Liver (tissue), 9 donors: Measurements from ENCODE around the gene SMIM21. TPM values are rescaled to one million over a fixed set of nuclear protein-coding genes. Genes with fewer than 3 reads are reported as not detected.
A peak's percentile ranks its signal among the peaks of the same experiment; 100 is the strongest.

Experiments
- DNase-seq: peaks from one replicate; pipeline ENCODE4 v3.0.0-alpha.2; 2017; ENCODE audit warnings: low spot score
- H3K27ac ChIP-seq, 2 donors: one replicate each; pipeline ENCODE4 v1.7.0; 2013; ENCODE audit warnings: inconsistent platforms in 2 of 2, low read length in 2 of 2, control low read depth in 1 of 2, low read depth in 1 of 2, mild to moderate bottlenecking in 1 of 2
- H3K27me3 ChIP-seq, 4 donors: one replicate each; pipeline versions ENCODE4 v1.6.1 to v1.7.0; 2013; ENCODE audit warnings: low read length in 3 of 4, inconsistent platforms in 1 of 4, mild to moderate bottlenecking in 1 of 4, moderate library complexity in 1 of 4; ENCODE audit not compliant: control insufficient read depth in 4 of 4, insufficient read depth in 4 of 4
- H3K36me3 ChIP-seq, 4 donors: one replicate each; pipeline versions ENCODE4 v1.6.1 to v1.7.0; 2013; ENCODE audit warnings: low read length in 3 of 4, mild to moderate bottlenecking in 3 of 4, low read depth in 1 of 4, moderate library complexity in 1 of 4; ENCODE audit not compliant: control insufficient read depth in 4 of 4, insufficient read depth in 3 of 4
- H3K4me1 ChIP-seq, 4 donors: one replicate each; pipeline versions ENCODE4 v1.6.1 to v1.7.0; 2013; ENCODE audit warnings: low read length in 3 of 4, mild to moderate bottlenecking in 3 of 4, moderate library complexity in 1 of 4; ENCODE audit not compliant: control insufficient read depth in 4 of 4, insufficient read depth in 4 of 4
- H3K4me3 ChIP-seq, 3 donors: one replicate each; pipeline versions ENCODE4 v1.6.1 to v1.7.0; 2013; ENCODE audit warnings: low read length in 3 of 3, control low read depth in 1 of 3, low read depth in 1 of 3, mild to moderate bottlenecking in 1 of 3
- H3K9ac ChIP-seq, 2 donors: one replicate each; pipeline ENCODE4 v1.7.0; 2013; ENCODE audit warnings: low read length in 2 of 2, mild to moderate bottlenecking in 2 of 2, moderate library complexity in 2 of 2, control low read depth in 1 of 2, low read depth in 1 of 2
- H3K9me3 ChIP-seq, 4 donors: one replicate each; pipeline versions ENCODE4 v1.6.1 to v1.7.0; 2013; ENCODE audit warnings: low read length in 3 of 4; ENCODE audit not compliant: control insufficient read depth in 4 of 4
- ATF3 ChIP-seq: IDR thresholded peaks from 2 replicates; pipeline ENCODE4 v1.6.1; 2016; ENCODE audit warnings: antibody characterized with exemption
- CTCF ChIP-seq: fragments of 150-350 bp; IDR thresholded peaks from 2 replicates; pipeline ENCODE4 v1.5.1; 2017; ENCODE audit warnings: improper control_type of control experiment, low read depth, low read length; ENCODE audit not compliant: missing input control
- EGR1 ChIP-seq, 2 donors: IDR thresholded peaks; 2 replicates each; pipeline ENCODE4 v1.6.1; 2016 to 2018; ENCODE audit warnings: antibody characterized with exemption in 2 of 2, low read depth in 2 of 2
- FOXA1 ChIP-seq: IDR thresholded peaks from 2 replicates; pipeline ENCODE4 v1.6.1; 2016; ENCODE audit warnings: antibody characterized with exemption
- FOXA2 ChIP-seq: IDR thresholded peaks from 2 replicates; pipeline ENCODE4 v1.6.1; 2016; ENCODE audit warnings: antibody characterized with exemption
- GABPA ChIP-seq, 2 donors: IDR thresholded peaks in 1 of 2; conservative IDR thresholded peaks in 1 of 2; 2 replicates each; pipeline ENCODE4 v1.6.1; 2016; ENCODE audit warnings: antibody characterized with exemption in 2 of 2, mild to moderate bottlenecking in 1 of 2, moderate library complexity in 1 of 2
- HNF4A ChIP-seq, 2 donors: conservative IDR thresholded peaks; 2 replicates each; pipeline ENCODE4 v1.6.1; 2016; ENCODE audit warnings: antibody characterized with exemption in 2 of 2, mild to moderate bottlenecking in 2 of 2
- HNF4G ChIP-seq: IDR thresholded peaks from 2 replicates; pipeline ENCODE4 v1.6.1; 2016; ENCODE audit warnings: antibody characterized with exemption
- JUND ChIP-seq, 2 donors: IDR thresholded peaks; 2 replicates each; pipeline ENCODE4 v1.6.1; 2016; ENCODE audit warnings: antibody characterized with exemption in 2 of 2
- MAX ChIP-seq: IDR thresholded peaks from 2 replicates; pipeline ENCODE4 v1.6.1; 2016; ENCODE audit warnings: antibody characterized with exemption
- NR2F2 ChIP-seq: IDR thresholded peaks from 2 replicates; pipeline ENCODE4 v1.6.1; 2016; ENCODE audit warnings: antibody characterized with exemption
- RAD21 ChIP-seq, 2 donors: IDR thresholded peaks; 2 replicates each; pipeline ENCODE4 v1.6.1; 2016; ENCODE audit warnings: antibody characterized with exemption in 2 of 2, mild to moderate bottlenecking in 2 of 2
- REST ChIP-seq: IDR thresholded peaks from 2 replicates; pipeline ENCODE4 v1.6.1; 2016; ENCODE audit warnings: antibody characterized with exemption, mild to moderate bottlenecking
- RXRA ChIP-seq, 2 donors: IDR thresholded peaks; 2 replicates each; pipeline ENCODE4 v1.6.1; 2017 to 2018; ENCODE audit warnings: antibody characterized with exemption in 2 of 2, mild to moderate bottlenecking in 1 of 2
- SP1 ChIP-seq: IDR thresholded peaks from 2 replicates; pipeline ENCODE4 v1.6.1; 2018; ENCODE audit warnings: antibody characterized with exemption, mild to moderate bottlenecking
- TAF1 ChIP-seq: conservative IDR thresholded peaks from 2 replicates; pipeline ENCODE4 v1.6.1; 2016; ENCODE audit warnings: antibody characterized with exemption, mild to moderate bottlenecking
- YY1 ChIP-seq: IDR thresholded peaks from 2 replicates; pipeline ENCODE4 v1.6.1; 2016; ENCODE audit warnings: antibody characterized with exemption, mild to moderate bottlenecking
- ZBTB33 ChIP-seq: IDR thresholded peaks from 2 replicates; pipeline ENCODE4 v1.6.1; 2016; ENCODE audit warnings: antibody characterized with exemption
- whole genome bisulfite sequencing: extraction: QIAGEN DNeasy Blood & Tissue Kit; methylation state at CpG from one replicate; pipeline ENCODE4 v1.1.7; 2013; 5-methylcytosine and 5-hydroxymethylcytosine counted together
- polyA plus RNA-seq, 2 donors: library from polyadenylated mRNA; stranded (reverse) in 1 of 2; unstranded in 1 of 2; fragments of 200-250 nt in 1 of 2; fragments of >200 nt in 1 of 2; fragmentation: Nextera tagmentation in 1 of 2; extraction: Ambion mirVana in 1 of 2; gene quantifications; one replicate each; pipeline versions ENCODE4 v1.2.1 to v1.2.3, GENCODE V29; 2013 to 2015
- total RNA-seq, 2 donors: library from RNA; depleted of rRNA; stranded (reverse); fragments of >200 nt; gene quantifications; one replicate each; pipeline ENCODE4 v1.2.3, GENCODE V29; 2014
- donor health status: healthy.
- donor health status: healthy.
- donor health status: healthy.
- donor health status: healthy.
- donor health status: healthy.

The SMIM21 gene
- total and polyA plus RNA-seq, 4 donors: not detected

GRCh38 chr18:75437979-75438378, 10.5 kb upstream of the SMIM21 start:
- no peak overlapping the region for H3K9ac ChIP-seq
- H3K4me1 ChIP-seq: no peaks in the 10 kb centered on the region
- H3K27me3 ChIP-seq: no peaks in the 10 kb centered on the region
- no peak for DNase-seq
- TF ChIP-seq ZBTB33: no peak
- no peak for TF ChIP-seq RXRA (IDR thresholded peaks at IDR 0.05)
- TF ChIP-seq TAF1: no peak
- no peak for TF ChIP-seq GABPA (IDR thresholded peaks at IDR 0.05 in 1 of 2, conservative IDR thresholded peaks at IDR 0.05 in 1 of 2)
- no peak for TF ChIP-seq NR2F2
- no peak for TF ChIP-seq FOXA1
- no peak for TF ChIP-seq RAD21 (IDR thresholded peaks at IDR 0.05)
- TF ChIP-seq REST: no peak
- no peak for TF ChIP-seq SP1
- TF ChIP-seq HNF4G: no peak
- no peak for TF ChIP-seq MAX
- TF ChIP-seq FOXA2: no peak
- TF ChIP-seq JUND (IDR thresholded peaks at IDR 0.05): no peak
- TF ChIP-seq EGR1 (IDR thresholded peaks at IDR 0.05; ENCODE audit: low read depth in 2 of 2): no peak
- no peak for TF ChIP-seq ATF3
- no peak for TF ChIP-seq HNF4A (conservative IDR thresholded peaks at IDR 0.05)
- no peak for TF ChIP-seq CTCF
- no peak for TF ChIP-seq YY1
- H3K9me3 ChIP-seq: no peaks in the 10 kb centered on the region
- WGBS: 80% methylated on average over 3 of the region's 3 CpGs
- H3K36me3 ChIP-seq: no peaks in the 10 kb centered on the region
- no peak overlapping the region for H3K4me3 ChIP-seq
- H3K27ac ChIP-seq: no peak overlapping the region

- TF ChIP-seq FOXA1 (no peak), YY1 (no peak), RAD21 (IDR thresholded peaks at IDR 0.05) (peak in 1 of 2 donors; percentile 27), MAX (no peak), NR2F2 (peak; percentile 15), HNF4G (no peak), CTCF (no peak), JUND (IDR thresholded peaks at IDR 0.05) (no peak), GABPA (IDR thresholded peaks at IDR 0.05 in 1 of 2, conservative IDR thresholded peaks at IDR 0.05 in 1 of 2) (no peak), FOXA2 (no peak)
- no peaks in the 10 kb centered on the region for H3K4me1 ChIP-seq
- no peak for DNase-seq
- no peak overlapping the region for H3K9ac ChIP-seq
- no peaks in the 10 kb centered on the region for H3K27me3 ChIP-seq
- no peak overlapping the region for H3K4me3 ChIP-seq
- WGBS: 72% methylated on average over 8 of the region's 8 CpGs
- no peak overlapping the region for H3K27ac ChIP-seq
- H3K9me3 ChIP-seq: no peaks in the 10 kb centered on the region
- no peaks in the 10 kb centered on the region for H3K36me3 ChIP-seq
Measured at GRCh38 chr18:75433098-75433497, 5.6 kb upstream of the SMIM21 start.
